NCI-H1930 (cell line): ENCODE data around the gene ACAP3.
A peak's percentile ranks its signal among the peaks of the same experiment; 100 is the strongest.

Experiments used
- DNase-seq, 2 experiments: peaks; one replicate each; lab custom pipeline; 2025; lab: John Stamatoyannopoulos, UW

The ACAP3 gene

GRCh38 chr1:1285611-1286311 lies 22.0 kb downstream of the ACAP3 start:
- DNase-seq, result no peak

- DNase-seq, result no peak
Observed at GRCh38 chr1:1285102-1285571, 22.6 kb downstream of the ACAP3 start.

GRCh38 chr1:1284221-1285101 lies 23.3 kb downstream of the ACAP3 start:
- DNase-seq, result no peak

- DNase-seq, result no peak
Observed at GRCh38 chr1:1283821-1284220, 23.9 kb downstream of the ACAP3 start.

- DNase-seq, result no peak
Observed at GRCh38 chr1:1282998-1283397, 24.7 kb downstream of the ACAP3 start.

- no peak for DNase-seq
Observed at GRCh38 chr1:1281533-1282321, 26.0 kb downstream of the ACAP3 start.

GRCh38 chr1:1280782-1281481 lies 26.8 kb downstream of the ACAP3 start:
- no peak for DNase-seq

GRCh38 chr1:1279028-1279427 lies 28.7 kb downstream of the ACAP3 start:
- no peak for DNase-seq

- DNase-seq, result no peak
Observed at GRCh38 chr1:1278620-1279019, 29.1 kb downstream of the ACAP3 start.

GRCh38 chr1:1275836-1276235 lies 31.9 kb downstream of the ACAP3 start:
- no peak for DNase-seq

- no peak for DNase-seq
Observed at GRCh38 chr1:1274931-1275431, 32.7 kb downstream of the ACAP3 start.

GRCh38 chr1:1274299-1274930 lies 33.3 kb downstream of the ACAP3 start:
- DNase-seq, result no peak

GRCh38 chr1:1273512-1274298 lies 34.0 kb downstream of the ACAP3 start, which contains the start of gene UBE2J2:
Gene UBE2J2, minus strand, starts transcription at chr1:1273854. Its CDS starts 5,862 bp downstream, at chr1:1267992.
- DNase-seq, result peak; percentile 72 to 84

- DNase-seq, result no peak
Observed at GRCh38 chr1:1273209-1273511, 34.6 kb downstream of the ACAP3 start.

GRCh38 chr1:1272341-1273208 lies 35.2 kb downstream of the ACAP3 start:
- no peak for DNase-seq

- no peak for DNase-seq
Observed at GRCh38 chr1:1270813-1271212, 36.9 kb downstream of the ACAP3 start.

GRCh38 chr1:1268284-1268682 lies 39.4 kb downstream of the ACAP3 start:
- no peak for DNase-seq

- DNase-seq, result no peak
Observed at GRCh38 chr1:1267488-1268283, 40.0 kb downstream of the ACAP3 start.
